WTC11 (cell line): ENCODE measurements around the gene CCDC88B. TPM values are rescaled to one million over a fixed set of nuclear protein-coding genes. Genes with fewer than 3 reads are reported as not detected.
A peak's percentile ranks its signal among the peaks of the same experiment; 100 is the strongest.

Source experiments
- ATAC-seq: fragments of 200-7000 bp; cut with Tn5 transposase; 2 replicates; pipeline ENCODE4 v1.10.0; 2021; ENCODE audit warnings: mild to moderate bottlenecking, moderate library complexity
- CTCF ChIA-PET: fragments of 300-600 bp; sonication (Branson Sonifier 250); formaldehyde crosslinking; loops from one replicate; lab custom pipeline; 2021; ENCODE audit warnings: antibody characterized with exemption; lab: Charles Lee
- POLR2A ChIA-PET: fragments of 350-600 bp; sonication (Branson Sonifier 250); formaldehyde crosslinking; loops from one replicate; lab custom pipeline; 2021; ENCODE audit warnings: antibody characterized with exemption; lab: Charles Lee
- DNase-seq: peaks from one replicate; pipeline ENCODE4 v3.0.0; 2021; ENCODE audit warnings: low spot score
- H3K27ac Mint-ChIP-seq: 2 replicates; pipeline ENCODE4 v1.8.0; 2021; ENCODE audit warnings: mixed read lengths
- H3K27me3 Mint-ChIP-seq: 2 replicates; pipeline ENCODE4 v1.8.0; 2021; ENCODE audit warnings: low read depth, mild to moderate bottlenecking, moderate library complexity, mixed read lengths
- H3K36me3 Mint-ChIP-seq: 2 replicates; pipeline ENCODE4 v1.8.0; 2021; ENCODE audit warnings: mixed read lengths
- H3K4me1 Mint-ChIP-seq: 2 replicates; pipeline ENCODE4 v1.8.0; 2022; ENCODE audit warnings: mixed read lengths
- H3K4me3 Mint-ChIP-seq: 2 replicates; pipeline ENCODE4 v1.8.0; 2021; ENCODE audit warnings: mild to moderate bottlenecking, moderate library complexity, mixed read lengths
- H3K9me3 Mint-ChIP-seq: 2 replicates; pipeline ENCODE4 v1.8.0; 2021; ENCODE audit warnings: mixed read lengths
- E2F4 ChIP-seq: sonication (generic); formaldehyde crosslinking; IDR thresholded peaks from 2 replicates; pipeline ENCODE4 v1.8.1; 2022; ENCODE audit warnings: low read depth, mild to moderate bottlenecking, moderate library complexity, missing genetic modification reagents, borderline replicate concordance
- FOXP1 ChIP-seq: sonication (generic); formaldehyde crosslinking; IDR thresholded peaks from 2 replicates; pipeline ENCODE4 v1.8.0; 2022; ENCODE audit warnings: missing genetic modification reagents, mild to moderate bottlenecking, moderate library complexity, borderline replicate concordance
- MYBL2 ChIP-seq: sonication (generic); formaldehyde crosslinking; IDR thresholded peaks from 2 replicates; pipeline ENCODE4 v1.8.1; 2023; ENCODE audit warnings: mild to moderate bottlenecking, moderate library complexity, missing genetic modification reagents
- RELA ChIP-seq: sonication (generic); formaldehyde crosslinking; IDR thresholded peaks from 2 replicates; pipeline ENCODE4 v1.8.1; 2022; ENCODE audit warnings: missing genetic modification reagents, mild to moderate bottlenecking, borderline replicate concordance
- SP1 ChIP-seq: sonication (generic); formaldehyde crosslinking; conservative IDR thresholded peaks from 2 replicates; pipeline ENCODE4 v1.8.1; 2022; ENCODE audit warnings: missing genetic modification reagents
- ZBTB43 ChIP-seq: sonication (generic); formaldehyde crosslinking; IDR thresholded peaks from 2 replicates; pipeline ENCODE4 v1.8.1; 2023; ENCODE audit warnings: mild to moderate bottlenecking, missing genetic modification reagents
- ZNF281 ChIP-seq: sonication (generic); formaldehyde crosslinking; IDR thresholded peaks from 2 replicates; pipeline ENCODE4 v1.8.0; 2023; ENCODE audit warnings: mild to moderate bottlenecking, missing genetic modification reagents
- total RNA-seq: library from RNA; stranded (reverse); gene quantifications from 3 replicates; pipeline ENCODE4 v1.2.3, GENCODE V29; 2021
- TF ChIP-seq, protein P1 (sequence below): sonication (generic); formaldehyde crosslinking; IDR thresholded peaks from 2 replicates; pipeline ENCODE4 v1.8.1; 2023; ENCODE audit warnings: mild to moderate bottlenecking, moderate library complexity, missing genetic modification reagents
- TF ChIP-seq, protein P2 (sequence below): sonication (generic); formaldehyde crosslinking; IDR thresholded peaks from 2 replicates; pipeline ENCODE4 v1.8.1; 2022; ENCODE audit warnings: mild to moderate bottlenecking, moderate library complexity, missing genetic modification reagents

The CCDC88B gene
- total RNA-seq, 1 experiment from 2014 or later = 17.0 TPM

DNA sequence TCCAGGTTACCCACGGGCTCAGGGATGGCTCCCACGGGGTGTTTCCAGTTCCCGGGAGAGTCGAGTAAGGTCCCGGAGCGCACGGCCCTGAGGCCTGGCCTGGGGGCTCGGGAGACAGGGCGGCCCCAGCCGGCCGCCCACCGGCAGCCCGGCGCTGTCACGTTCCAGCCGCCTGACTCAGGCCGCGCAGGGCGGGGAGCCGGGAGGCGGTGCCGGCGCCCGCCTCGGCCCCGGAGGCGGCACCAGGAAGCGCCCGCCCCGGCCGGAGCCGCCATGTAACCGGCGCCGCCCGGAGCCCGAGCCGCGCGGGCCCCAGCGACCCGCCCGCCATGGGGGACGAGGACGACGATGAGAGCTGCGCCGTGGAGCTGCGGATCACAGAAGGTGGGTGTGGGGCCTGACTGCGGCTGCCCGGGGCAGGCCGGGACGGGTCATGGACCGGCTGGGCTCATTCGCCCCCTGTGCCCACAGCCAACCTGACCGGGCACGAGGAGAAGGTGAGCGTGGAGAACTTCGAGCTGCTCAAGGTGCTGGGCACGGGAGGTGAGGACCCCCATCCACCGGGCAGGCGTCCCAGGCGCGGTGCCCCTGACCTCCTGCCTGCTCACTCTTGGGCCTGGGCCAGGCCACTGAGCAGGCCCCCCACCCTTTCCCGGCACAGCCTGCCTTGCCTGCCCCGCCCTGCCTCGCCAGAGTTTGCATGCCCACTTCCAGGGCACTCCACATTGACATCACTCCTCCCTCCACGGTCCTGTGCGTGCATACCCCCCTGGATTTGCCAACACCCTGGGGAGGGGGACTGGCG, 19.1 kb downstream of the CCDC88B start, which contains the start of gene RPS6KA4:
Gene RPS6KA4 (plus strand): TSS at position 256 of the 805 bp plus-strand sequence. CDS start 74 bp downstream, at position 330.
- POLR2A ChIA-PET = interaction anchor here (0.5 kb wide), 1 partner anchor 17 kb away, joined by 4 read pairs; no protein-coding TSS in a partner anchor

More for the DNA sequence above, 19.1 kb downstream of the CCDC88B start, which contains the start of gene RPS6KA4:
- Mint-ChIP-seq H3K4me3 (peak within 1 kb of the TSS; percentile 80), H3K4me1 (peaks cover 26% of the 10 kb centered on the region), H3K27ac (peak within 1 kb of the TSS; percentile 50), H3K9me3 (no peaks in the 10 kb centered on the region), H3K27me3 (no peaks in the 10 kb centered on the region), H3K36me3 (peaks cover 17% of the 10 kb centered on the region)
- TF ChIP-seq FOXP1 (CRISPR knock-in tag) = peak; percentile 44; the same call in 1 of the 2 replicates
- TF ChIP-seq SP1 (CRISPR knock-in tag) = 0 out of 2 replicates have a peak, but pooled peaks have one; percentile 43
- TF ChIP-seq RELA = no peak
- TF ChIP-seq E2F4 (CRISPR knock-in tag) = 0 out of 2 replicates have a peak, but pooled peaks have one; percentile 46
- TF ChIP-seq, protein P1, sequence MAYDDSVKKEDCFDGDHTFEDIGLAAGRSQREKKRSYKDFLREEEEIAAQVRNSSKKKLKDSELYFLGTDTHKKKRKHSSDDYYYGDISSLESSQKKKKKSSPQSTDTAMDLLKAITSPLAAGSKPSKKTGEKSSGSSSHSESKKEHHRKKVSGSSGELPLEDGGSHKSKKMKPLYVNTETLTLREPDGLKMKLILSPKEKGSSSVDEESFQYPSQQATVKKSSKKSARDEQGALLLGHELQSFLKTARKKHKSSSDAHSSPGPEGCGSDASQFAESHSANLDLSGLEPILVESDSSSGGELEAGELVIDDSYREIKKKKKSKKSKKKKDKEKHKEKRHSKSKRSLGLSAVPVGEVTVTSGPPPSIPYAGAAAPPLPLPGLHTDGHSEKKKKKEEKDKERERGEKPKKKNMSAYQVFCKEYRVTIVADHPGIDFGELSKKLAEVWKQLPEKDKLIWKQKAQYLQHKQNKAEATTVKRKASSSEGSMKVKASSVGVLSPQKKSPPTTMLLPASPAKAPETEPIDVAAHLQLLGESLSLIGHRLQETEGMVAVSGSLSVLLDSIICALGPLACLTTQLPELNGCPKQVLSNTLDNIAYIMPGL (CRISPR knock-in tag) = 0 out of 2 replicates have a peak, but pooled peaks have one; percentile 65
- peak; percentile 27; the same call in 1 of the 2 replicates for TF ChIP-seq MYBL2
- no peak for TF ChIP-seq ZNF281 (CRISPR knock-in tag)
- 0 out of 2 replicates have a peak, but pooled peaks have one; percentile 77 for TF ChIP-seq ZBTB43 (CRISPR knock-in tag)
- TF ChIP-seq, protein P2, sequence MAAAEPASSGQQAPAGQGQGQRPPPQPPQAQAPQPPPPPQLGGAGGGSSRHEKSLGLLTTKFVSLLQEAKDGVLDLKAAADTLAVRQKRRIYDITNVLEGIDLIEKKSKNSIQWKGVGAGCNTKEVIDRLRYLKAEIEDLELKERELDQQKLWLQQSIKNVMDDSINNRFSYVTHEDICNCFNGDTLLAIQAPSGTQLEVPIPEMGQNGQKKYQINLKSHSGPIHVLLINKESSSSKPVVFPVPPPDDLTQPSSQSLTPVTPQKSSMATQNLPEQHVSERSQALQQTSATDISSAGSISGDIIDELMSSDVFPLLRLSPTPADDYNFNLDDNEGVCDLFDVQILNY (CRISPR knock-in tag) = peak; percentile 45; the same call in 1 of the 2 replicates
- CTCF ChIA-PET = interaction anchor here (0.9 to 2.6 kb wide), 11 partner anchors 11 to 368 kb away, joined by 3 to 20 read pairs (median 5); partner anchors contain the start of gene PRDX5
- peak; percentile 49 for ATAC-seq
- peak; percentile 49 for DNase-seq
